HepG2 (cell line): ENCODE measurements around the gene FAM53B.

Experiments
- ADNP ChIP-seq: sonication (generic); formaldehyde crosslinking; IDR thresholded peaks from 2 replicates; pipeline ENCODE4 v1.4.0; 2020; ENCODE audit warnings: missing genetic modification reagents
- CTCF ChIP-seq: sonication (generic); formaldehyde crosslinking; IDR thresholded peaks from 2 replicates; pipeline ENCODE4 v1.5.0; 2020; ENCODE audit warnings: mild to moderate bottlenecking, missing genetic modification reagents, moderate library complexity
- KDM6A ChIP-seq: IDR thresholded peaks from 2 replicates; pipeline ENCODE4 v1.6.1; 2016; ENCODE audit warnings: low read depth
- NR3C1 ChIP-seq: sonication (generic); formaldehyde crosslinking; IDR thresholded peaks from 2 replicates; pipeline ENCODE4 v1.4.0; 2020; ENCODE audit warnings: missing genetic modification reagents
- SMARCC2 ChIP-seq: fragments of 450-650 bp; IDR thresholded peaks from 2 replicates; pipeline ENCODE4 v1.6.1; 2017; ENCODE audit warnings: antibody characterized with exemption, mild to moderate bottlenecking

GRCh38 chr10:124667425-124668345 lies 76.5 kb downstream of the FAM53B start:
- TF ChIP-seq SMARCC2 (no peak), ADNP (no peak), CTCF (no peak), NR3C1 (CRISPR knock-in tag) (no peak), KDM6A (CRISPR knock-in tag) (no peak)
